ENCODE results near the gene SPRR1B. TPM values are rescaled to one million over a fixed set of nuclear protein-coding genes. Genes with fewer than 3 reads are reported as not detected.

Gene SPRR1B, protein sequence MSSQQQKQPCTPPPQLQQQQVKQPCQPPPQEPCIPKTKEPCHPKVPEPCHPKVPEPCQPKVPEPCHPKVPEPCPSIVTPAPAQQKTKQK
- total RNA-seq = not detected

DNA sequence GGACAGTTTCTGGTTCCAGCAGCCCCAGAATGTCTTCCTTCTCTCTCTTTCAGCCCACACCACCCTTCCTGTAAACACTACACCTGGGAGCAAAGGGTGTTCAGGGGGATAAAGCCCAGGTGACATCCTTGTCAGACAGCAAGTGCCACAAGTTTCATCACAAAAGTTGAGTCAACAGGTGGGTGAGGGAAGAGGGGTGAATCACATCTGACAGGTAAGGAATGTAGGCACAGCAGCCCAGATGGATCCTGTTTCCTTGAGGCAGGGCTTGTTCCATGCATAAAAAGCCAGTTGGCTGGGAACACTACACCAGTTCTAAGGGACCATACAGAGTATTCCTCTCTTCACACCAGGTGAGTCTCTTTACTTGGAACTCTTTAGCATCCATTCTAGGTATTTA lies at the start of gene SPRR1B:
SPRR1B (plus strand) TSS at position 309 of the 400 bp plus-strand sequence. CDS start 1,143 bp downstream, outside the sequence.
- Mint-ChIP-seq H3K36me3 (ENCODE audit: low read depth) (no peaks in the 10 kb centered on the region), H3K4me3 (no peak within 1 kb of the TSS), H3K27ac (no peak within 1 kb of the TSS), H3K4me1 (ENCODE audit: low read depth) (no peaks in the 10 kb centered on the region), H3K27me3 (ENCODE audit: low read depth) (peaks cover 4% of the 10 kb centered on the region), H3K9me3 (ENCODE audit: insufficient read depth) (no peaks in the 10 kb centered on the region)
- ATAC-seq = no peak
- ChIA-PET POLR2A (no interaction called here), CTCF (no interaction called here)
- no peak for DNase-seq

DNA sequence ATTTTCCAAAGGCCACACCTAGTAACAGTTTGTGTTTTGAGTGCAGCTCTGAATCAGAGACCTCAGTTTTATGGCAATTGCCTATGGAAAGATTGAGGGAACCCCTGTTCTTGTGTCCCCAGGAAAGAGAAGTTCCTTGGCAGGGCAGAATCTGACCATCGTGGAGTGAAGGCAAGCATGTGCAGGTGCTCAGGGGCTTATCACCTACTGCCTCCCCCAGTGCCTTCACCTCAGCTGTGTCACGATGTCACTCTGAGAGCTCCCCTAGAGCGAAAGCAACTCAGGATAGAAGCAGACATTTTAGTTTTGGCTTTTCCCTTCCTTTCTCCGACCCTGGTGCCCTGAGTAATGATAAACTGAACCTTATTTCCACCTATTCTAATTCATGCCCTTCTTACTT lies 48.9 kb upstream of the SPRR1B start:
- ChIA-PET POLR2A (no interaction called here), CTCF (no interaction called here)
- no peak for ATAC-seq
- Mint-ChIP-seq H3K4me1 (ENCODE audit: low read depth) (no peaks in the 10 kb centered on the region), H3K27ac (no peak overlapping the region), H3K36me3 (ENCODE audit: low read depth) (no peaks in the 10 kb centered on the region), H3K9me3 (ENCODE audit: insufficient read depth) (no peaks in the 10 kb centered on the region), H3K27me3 (ENCODE audit: low read depth) (peaks cover 5% of the 10 kb centered on the region), H3K4me3 (no peak overlapping the region)
- no peak for DNase-seq

DNA sequence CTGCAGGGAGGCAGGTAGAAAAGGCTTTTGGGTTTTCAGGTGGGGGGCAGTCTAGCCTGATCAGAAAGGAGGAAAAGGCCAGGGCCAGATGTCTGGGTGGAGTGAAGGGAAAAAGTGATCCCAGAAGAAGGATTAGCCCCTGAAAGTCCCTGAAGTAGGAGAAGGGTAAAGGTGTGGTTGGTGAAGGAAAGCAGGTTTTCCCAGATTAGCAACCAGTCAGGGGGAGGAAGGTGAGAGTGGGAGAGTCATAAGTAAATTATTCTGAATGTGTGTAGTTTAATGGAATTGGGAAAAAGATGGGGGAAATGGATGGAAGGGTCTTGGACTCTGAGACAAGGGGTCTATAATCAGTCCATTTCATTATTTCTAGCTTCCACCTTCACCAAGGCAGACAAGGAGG lies 47.8 kb upstream of the SPRR1B start:
- Mint-ChIP-seq H3K4me3 (no peak overlapping the region), H3K27ac (no peak overlapping the region), H3K4me1 (ENCODE audit: low read depth) (no peaks in the 10 kb centered on the region), H3K9me3 (ENCODE audit: insufficient read depth) (no peaks in the 10 kb centered on the region), H3K36me3 (ENCODE audit: low read depth) (no peaks in the 10 kb centered on the region), H3K27me3 (ENCODE audit: low read depth) (peaks cover 8% of the 10 kb centered on the region)
- DNase-seq = no peak
- POLR2A ChIA-PET = no interaction called here
- ATAC-seq = no peak
- CTCF ChIA-PET = no interaction called here

DNA sequence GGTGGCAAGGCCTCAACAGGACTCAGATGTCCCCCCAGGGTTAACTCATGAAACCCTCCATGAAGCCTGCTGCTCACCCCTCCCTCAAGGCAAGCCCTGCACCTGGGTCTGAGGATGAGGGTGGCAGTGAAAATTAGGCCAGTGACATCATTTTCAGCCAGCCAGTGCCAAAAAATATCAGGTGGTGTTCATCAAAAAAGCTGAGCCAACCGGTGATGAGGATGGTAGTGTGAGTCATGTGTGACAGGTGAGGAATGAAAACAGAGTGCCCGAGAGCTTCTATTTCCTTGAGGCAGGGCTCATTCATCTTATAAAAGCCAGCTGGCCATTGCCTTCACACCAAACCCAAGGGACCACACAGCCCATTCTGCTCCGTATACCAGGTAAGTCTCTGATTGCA lies 47.3 kb upstream of the SPRR1B start, which contains the start of gene SPRR1A:
SPRR1A (plus strand) TSS at position 339 of the 400 bp plus-strand sequence. CDS start 1,150 bp downstream, outside the sequence.
- CTCF ChIA-PET = no interaction called here
- POLR2A ChIA-PET = no interaction called here

DNA sequence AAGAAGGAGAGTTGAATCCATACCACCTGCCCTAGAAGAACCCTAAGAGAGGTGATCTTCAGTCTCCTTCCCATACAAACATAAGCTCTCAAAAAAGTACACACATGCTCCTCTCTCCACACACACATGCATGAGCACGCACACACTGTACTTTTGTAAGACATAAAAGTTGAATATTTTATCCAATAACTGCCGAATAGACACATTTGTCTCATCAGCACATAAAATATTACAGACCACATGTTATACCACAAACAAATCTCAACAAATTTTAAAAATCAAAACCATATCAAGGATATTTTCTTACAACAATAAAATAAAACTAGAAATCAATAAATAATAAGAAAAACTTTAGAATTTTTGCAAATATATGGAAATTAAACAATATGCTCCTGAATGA lies 44.4 kb upstream of the SPRR1B start:
- ATAC-seq = no peak
- Mint-ChIP-seq H3K9me3 (ENCODE audit: insufficient read depth) (no peaks in the 10 kb centered on the region), H3K27me3 (ENCODE audit: low read depth) (peaks cover 9% of the 10 kb centered on the region), H3K4me1 (ENCODE audit: low read depth) (no peaks in the 10 kb centered on the region), H3K4me3 (no peak overlapping the region), H3K27ac (no peak overlapping the region), H3K36me3 (ENCODE audit: low read depth) (no peaks in the 10 kb centered on the region)
- POLR2A ChIA-PET = no interaction called here
- CTCF ChIA-PET = no interaction called here
- DNase-seq = no peak

More for the DNA sequence above, 47.3 kb upstream of the SPRR1B start, which contains the start of gene SPRR1A:
- no peaks in the 10 kb centered on the region for H3K4me1 Mint-ChIP-seq (ENCODE audit: low read depth)
- H3K9me3 Mint-ChIP-seq (ENCODE audit: insufficient read depth) = no peaks in the 10 kb centered on the region
- DNase-seq = no peak
- H3K4me3 Mint-ChIP-seq = no peak within 1 kb of the TSS
- H3K36me3 Mint-ChIP-seq (ENCODE audit: low read depth) = no peaks in the 10 kb centered on the region
- ATAC-seq = no peak
- H3K27me3 Mint-ChIP-seq (ENCODE audit: low read depth) = peaks cover 8% of the 10 kb centered on the region
- H3K27ac Mint-ChIP-seq = no peak within 1 kb of the TSS

DNA sequence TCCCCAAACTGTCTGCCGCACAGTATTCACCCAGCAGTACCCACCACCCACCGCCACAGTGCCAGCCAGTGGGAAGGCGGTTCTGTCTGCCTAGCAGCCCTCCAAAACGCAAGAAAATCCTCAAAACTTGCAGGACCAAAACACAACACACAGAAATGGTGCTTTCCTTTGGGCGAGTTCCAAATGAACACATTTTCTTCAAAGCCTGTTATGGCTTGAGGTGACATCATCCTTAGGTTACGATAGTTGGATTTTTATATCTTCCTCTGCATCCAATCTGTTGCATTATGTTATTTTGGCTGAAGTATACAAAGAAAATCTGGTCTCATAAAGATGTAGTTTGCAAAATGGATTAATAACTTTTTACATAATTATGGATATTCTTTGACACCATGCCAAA lies 37.8 kb upstream of the SPRR1B start:
- no peak for DNase-seq
- POLR2A ChIA-PET = no interaction called here
- no peak for ATAC-seq
- Mint-ChIP-seq H3K36me3 (ENCODE audit: low read depth) (no peaks in the 10 kb centered on the region), H3K9me3 (ENCODE audit: insufficient read depth) (no peaks in the 10 kb centered on the region), H3K4me3 (no peak overlapping the region), H3K27ac (no peak overlapping the region), H3K27me3 (ENCODE audit: low read depth) (peaks cover 9% of the 10 kb centered on the region), H3K4me1 (ENCODE audit: low read depth) (no peaks in the 10 kb centered on the region)
- CTCF ChIA-PET = no interaction called here

DNA sequence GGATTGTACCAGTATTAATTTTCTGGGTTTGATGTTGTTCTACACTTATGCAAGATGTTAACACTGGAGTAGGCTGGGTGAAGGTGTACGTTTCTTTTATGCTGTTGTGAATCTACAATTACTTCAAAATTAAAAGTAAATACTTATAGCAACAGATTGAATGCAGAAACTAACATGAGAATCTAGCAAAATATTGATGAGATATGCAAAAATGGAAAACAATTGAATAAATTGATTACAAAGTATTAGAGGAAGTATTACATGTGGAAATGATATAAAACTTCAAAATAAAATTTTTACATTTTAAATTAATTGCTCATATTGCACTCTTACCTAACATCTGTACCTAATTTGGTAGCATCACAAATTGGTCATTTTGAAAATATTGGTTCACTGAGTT lies 35.2 kb upstream of the SPRR1B start:
- H3K4me3 Mint-ChIP-seq = no peak overlapping the region
- DNase-seq = no peak
- no peak overlapping the region for H3K27ac Mint-ChIP-seq
- H3K36me3 Mint-ChIP-seq (ENCODE audit: low read depth) = no peaks in the 10 kb centered on the region
- peaks cover 10% of the 10 kb centered on the region for H3K27me3 Mint-ChIP-seq (ENCODE audit: low read depth)
- ATAC-seq = no peak
- H3K4me1 Mint-ChIP-seq (ENCODE audit: low read depth) = no peaks in the 10 kb centered on the region
- no peaks in the 10 kb centered on the region for H3K9me3 Mint-ChIP-seq (ENCODE audit: insufficient read depth)
- CTCF ChIA-PET = no interaction called here
- POLR2A ChIA-PET = no interaction called here

DNA sequence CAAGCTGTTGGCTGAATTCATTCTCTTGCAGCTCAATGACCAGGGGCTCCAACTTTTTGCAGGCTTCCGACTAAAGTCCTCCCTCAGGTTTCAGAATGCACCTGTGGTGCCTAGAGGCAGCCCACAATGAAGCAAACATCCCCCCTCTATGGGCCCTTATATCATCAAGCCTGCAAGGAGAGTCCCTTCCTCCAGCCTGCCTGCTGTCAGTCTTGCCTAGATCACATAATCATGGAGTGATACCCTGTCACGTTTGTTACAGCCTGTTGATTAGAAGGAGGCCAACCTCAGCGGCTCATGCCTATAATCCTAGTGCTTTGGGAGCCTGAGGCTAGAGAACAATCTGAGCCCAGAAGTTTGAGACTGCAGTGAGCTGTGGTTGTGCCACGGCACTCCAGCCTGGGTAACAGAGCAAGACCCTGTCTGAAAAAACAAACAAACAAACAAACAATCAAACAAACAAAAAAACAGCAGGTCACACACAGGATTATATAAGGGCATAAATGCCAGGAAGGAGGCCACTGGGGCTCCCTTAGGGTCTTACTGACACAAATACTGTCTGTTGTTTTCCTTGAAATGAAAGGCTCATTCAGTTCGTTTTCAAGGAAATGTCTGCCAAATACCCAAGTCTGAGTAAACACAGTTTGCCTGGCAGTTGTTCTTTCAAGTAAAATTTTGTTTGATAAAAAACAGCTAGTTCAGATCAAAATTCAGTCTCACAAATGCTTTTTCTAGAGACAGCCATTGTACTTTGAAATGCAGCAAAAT lies 34.2 kb upstream of the SPRR1B start:
- Mint-ChIP-seq H3K36me3 (ENCODE audit: low read depth) (no peaks in the 10 kb centered on the region), H3K4me3 (no peak overlapping the region), H3K4me1 (ENCODE audit: low read depth) (no peaks in the 10 kb centered on the region), H3K9me3 (ENCODE audit: insufficient read depth) (no peaks in the 10 kb centered on the region), H3K27me3 (ENCODE audit: low read depth) (peaks cover 10% of the 10 kb centered on the region), H3K27ac (no peak overlapping the region)
- ATAC-seq (no peak), DNase-seq (no peak)
- ChIA-PET CTCF (no interaction called here), POLR2A (no interaction called here)

DNA sequence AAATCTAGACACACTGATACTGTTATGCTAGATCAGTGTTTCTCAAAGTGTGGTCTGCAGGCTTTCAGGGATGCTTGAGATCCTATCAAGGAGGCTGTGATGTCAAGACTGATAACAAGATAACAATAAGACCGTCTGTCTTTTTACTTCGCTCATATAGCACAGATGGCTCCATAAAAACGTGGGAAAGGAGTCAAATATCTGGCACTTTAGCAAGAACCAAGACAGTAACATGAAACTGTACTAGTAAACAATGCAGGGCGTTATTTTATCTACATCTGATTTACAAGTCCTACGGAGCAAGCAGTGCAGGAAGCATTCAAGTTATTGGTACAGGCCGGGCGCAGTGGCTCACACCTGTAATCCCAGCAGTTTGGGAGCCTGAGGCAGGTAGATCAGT lies 33.1 kb upstream of the SPRR1B start:
- Mint-ChIP-seq H3K4me1 (ENCODE audit: low read depth) (no peaks in the 10 kb centered on the region), H3K9me3 (ENCODE audit: insufficient read depth) (no peaks in the 10 kb centered on the region), H3K36me3 (ENCODE audit: low read depth) (no peaks in the 10 kb centered on the region), H3K27ac (no peak overlapping the region), H3K27me3 (ENCODE audit: low read depth) (peaks cover 10% of the 10 kb centered on the region), H3K4me3 (no peak overlapping the region)
- DNase-seq = no peak
- ChIA-PET CTCF (no interaction called here), POLR2A (no interaction called here)
- no peak for ATAC-seq

DNA sequence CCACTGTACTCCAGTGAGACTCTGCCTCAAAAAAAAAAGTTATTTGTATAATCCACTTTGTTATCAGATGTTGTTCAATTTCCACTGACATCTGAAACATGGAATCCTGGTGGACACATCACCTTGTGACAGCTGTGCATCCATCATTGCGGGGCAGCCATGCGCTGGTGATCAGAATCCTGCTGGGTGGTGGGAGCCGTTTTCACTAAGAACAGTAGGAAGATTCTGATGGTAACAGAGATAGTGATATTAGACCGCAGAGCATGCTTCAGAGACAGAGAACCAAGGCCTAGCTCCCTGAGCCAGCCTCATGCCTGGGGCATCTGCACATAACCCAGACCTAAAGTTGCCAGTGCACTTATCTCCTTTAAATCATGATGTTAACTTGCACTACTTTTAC lies 32.5 kb upstream of the SPRR1B start:
- ChIA-PET CTCF (no interaction called here), POLR2A (no interaction called here)
- H3K9me3 Mint-ChIP-seq (ENCODE audit: insufficient read depth) = no peaks in the 10 kb centered on the region
- H3K4me3 Mint-ChIP-seq = no peak overlapping the region
- peaks cover 7% of the 10 kb centered on the region for H3K27me3 Mint-ChIP-seq (ENCODE audit: low read depth)
- ATAC-seq (no peak), DNase-seq (no peak)
- no peak overlapping the region for H3K27ac Mint-ChIP-seq
- H3K36me3 Mint-ChIP-seq (ENCODE audit: low read depth) = no peaks in the 10 kb centered on the region
- H3K4me1 Mint-ChIP-seq (ENCODE audit: low read depth) = no peaks in the 10 kb centered on the region

DNA sequence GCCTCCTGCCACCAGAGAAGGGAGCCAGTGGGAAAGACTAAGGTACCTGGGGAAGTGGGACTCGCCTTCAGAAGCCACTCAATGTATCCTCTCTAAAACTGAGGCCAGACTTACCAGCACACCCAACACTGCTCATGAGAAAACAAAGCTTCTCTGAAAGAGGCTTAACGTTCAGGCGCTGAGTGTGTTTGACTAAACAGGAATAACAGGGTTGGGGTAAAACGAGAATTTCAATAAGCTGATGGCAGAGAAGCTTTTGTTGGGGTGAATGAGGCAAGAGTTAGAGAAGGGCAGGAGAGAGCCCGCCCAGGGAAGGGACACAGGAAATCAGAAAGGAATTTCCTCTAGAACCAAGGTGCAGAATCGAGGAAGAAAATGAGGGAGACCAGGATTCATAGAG lies 31.2 kb upstream of the SPRR1B start:
- CTCF ChIA-PET = no interaction called here

DNA sequence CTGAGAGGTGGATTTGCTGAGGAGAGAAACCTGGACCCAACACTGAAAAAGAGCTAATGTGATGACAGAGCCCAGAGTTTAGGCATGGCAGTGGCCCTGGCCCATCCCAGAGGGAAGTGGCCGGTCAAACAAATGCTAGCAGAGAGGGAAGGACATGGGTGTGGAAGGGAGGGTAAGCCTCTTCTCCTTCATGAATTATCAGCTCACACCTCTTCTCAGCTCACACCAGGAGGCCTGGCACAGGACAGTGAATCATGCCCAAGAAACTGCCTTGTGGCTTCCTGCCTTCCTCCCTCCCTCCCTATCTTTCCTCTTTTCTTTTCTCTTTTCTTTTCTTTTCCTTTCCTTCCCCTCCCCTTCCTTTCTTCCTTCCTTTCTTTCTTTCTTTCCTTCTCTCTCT lies 30.7 kb upstream of the SPRR1B start:
- H3K27me3 Mint-ChIP-seq (ENCODE audit: low read depth) = peaks cover 7% of the 10 kb centered on the region
- no peaks in the 10 kb centered on the region for H3K9me3 Mint-ChIP-seq (ENCODE audit: insufficient read depth)
- H3K36me3 Mint-ChIP-seq (ENCODE audit: low read depth) = no peaks in the 10 kb centered on the region
- no peak for DNase-seq
- no peaks in the 10 kb centered on the region for H3K4me1 Mint-ChIP-seq (ENCODE audit: low read depth)
- ChIA-PET CTCF (no interaction called here), POLR2A (no interaction called here)
- H3K4me3 Mint-ChIP-seq = no peak overlapping the region
- no peak for ATAC-seq
- H3K27ac Mint-ChIP-seq = no peak overlapping the region

More for the DNA sequence above, 31.2 kb upstream of the SPRR1B start:
- Mint-ChIP-seq H3K27ac (no peak overlapping the region), H3K27me3 (ENCODE audit: low read depth) (peaks cover 7% of the 10 kb centered on the region), H3K36me3 (ENCODE audit: low read depth) (no peaks in the 10 kb centered on the region), H3K9me3 (ENCODE audit: insufficient read depth) (no peaks in the 10 kb centered on the region), H3K4me1 (ENCODE audit: low read depth) (no peaks in the 10 kb centered on the region), H3K4me3 (no peak overlapping the region)
- POLR2A ChIA-PET = no interaction called here
- DNase-seq = no peak
- ATAC-seq = no peak

DNA sequence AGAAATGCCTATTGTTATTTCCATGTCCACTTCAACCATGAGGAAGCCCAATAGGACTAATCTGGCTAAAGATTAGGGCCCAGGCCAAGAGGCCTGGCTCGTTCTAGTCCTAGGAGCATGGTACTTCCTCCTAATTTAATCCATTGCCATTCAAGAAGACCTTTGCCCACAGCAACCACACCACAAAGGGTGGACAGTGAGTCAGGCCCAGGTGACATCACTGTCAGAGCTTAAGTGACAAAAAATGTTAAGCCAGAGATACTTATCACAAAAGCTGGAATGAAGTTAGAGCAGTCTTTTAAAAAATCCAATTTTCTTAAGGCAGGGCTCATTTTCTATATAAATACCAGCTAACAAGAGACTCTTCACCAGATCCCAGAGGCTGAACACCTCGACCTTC lies 29.6 kb upstream of the SPRR1B start, which contains the start of gene SPRR3:
SPRR3 (plus strand) TSS at position 368 of the 400 bp plus-strand sequence. CDS start 1,272 bp downstream, outside the sequence.
- DNase-seq (no peak), ATAC-seq (no peak)
- ChIA-PET CTCF (no interaction called here), POLR2A (no interaction called here)
- Mint-ChIP-seq H3K4me3 (no peak within 1 kb of the TSS), H3K27me3 (ENCODE audit: low read depth) (peaks cover 2% of the 10 kb centered on the region), H3K27ac (no peak within 1 kb of the TSS), H3K9me3 (ENCODE audit: insufficient read depth) (no peaks in the 10 kb centered on the region), H3K36me3 (ENCODE audit: low read depth) (no peaks in the 10 kb centered on the region), H3K4me1 (ENCODE audit: low read depth) (no peaks in the 10 kb centered on the region)
